Skeletal muscle cell (primary cell): ENCODE results near the gene BACH1.
"Not testable (repeated sequence)": the region's sequence is repeated elsewhere in the genome, so short reads cannot be mapped to it uniquely, and the experiment has no call there.

ENCODE experiments used
- DNase-seq: peaks from one replicate; pipeline ENCODE4 v3.0.0-alpha.2; 2010; ENCODE audit warnings: low read depth
- H3K4me3 ChIP-seq: 2 replicates; pipeline ENCODE4 v1.5.1; 2011; ENCODE audit warnings: low read depth, mild to moderate bottlenecking, control low read depth, low read length, moderate library complexity

Gene BACH1

GRCh38 chr21:29334717-29335428 lies 36.2 kb downstream of the BACH1 start:
- no peak overlapping the region for H3K4me3 ChIP-seq
- DNase-seq = peak; percentile 73

- DNase-seq = no peak
- H3K4me3 ChIP-seq = no peak overlapping the region
These were observed 37.0 kb downstream of the BACH1 start for GRCh38 chr21:29335720-29336119.

GRCh38 chr21:29338256-29338655 lies 39.5 kb downstream of the BACH1 start:
- DNase-seq = no peak

GRCh38 chr21:29340228-29340627 lies 41.5 kb downstream of the BACH1 start:
- H3K4me3 ChIP-seq = no peak overlapping the region
- no peak for DNase-seq

More at GRCh38 chr21:29338256-29338655, 39.5 kb downstream of the BACH1 start:
- H3K4me3 ChIP-seq = no peak overlapping the region

- H3K4me3 ChIP-seq = no peak overlapping the region
- peak; percentile 99 for DNase-seq
These were observed 43.7 kb downstream of the BACH1 start for GRCh38 chr21:29342363-29342957.

GRCh38 chr21:29343519-29343918 lies 44.8 kb downstream of the BACH1 start:
- no peak for DNase-seq
- H3K4me3 ChIP-seq = no peak overlapping the region

- H3K4me3 ChIP-seq = no peak overlapping the region
- no peak for DNase-seq
These were observed 47.6 kb downstream of the BACH1 start for GRCh38 chr21:29346281-29346680.

- H3K4me3 ChIP-seq = no peak overlapping the region
- no peak for DNase-seq
These were observed 48.0 kb downstream of the BACH1 start for GRCh38 chr21:29346771-29347170.

- DNase-seq = no peak
- H3K4me3 ChIP-seq = no peak overlapping the region
These were observed 48.6 kb downstream of the BACH1 start for GRCh38 chr21:29347274-29347681.

GRCh38 chr21:29349702-29350101 lies 51.0 kb downstream of the BACH1 start:
- no peak overlapping the region for H3K4me3 ChIP-seq
- DNase-seq = no peak

GRCh38 chr21:29350246-29350779 lies 51.6 kb downstream of the BACH1 start:
- no peak for DNase-seq

GRCh38 chr21:29351691-29352090 lies 53.0 kb downstream of the BACH1 start:
- no peak for DNase-seq
- H3K4me3 ChIP-seq = no peak overlapping the region

More at GRCh38 chr21:29350246-29350779, 51.6 kb downstream of the BACH1 start:
- no peak overlapping the region for H3K4me3 ChIP-seq

GRCh38 chr21:29355043-29355710 lies 56.5 kb downstream of the BACH1 start:
- not testable (repeated sequence) for DNase-seq, H3K4me3 ChIP-seq

- not testable (repeated sequence) for DNase-seq, H3K4me3 ChIP-seq
These were observed 57.6 kb downstream of the BACH1 start for GRCh38 chr21:29356291-29356690.

GRCh38 chr21:29356810-29357209 lies 58.1 kb downstream of the BACH1 start:
- DNase-seq, H3K4me3 ChIP-seq: not testable (repeated sequence)

- H3K4me3 ChIP-seq = no peak overlapping the region
- no peak for DNase-seq
These were observed 61.0 kb downstream of the BACH1 start for GRCh38 chr21:29359718-29360117.

- DNase-seq = no peak
These were observed 62.4 kb downstream of the BACH1 start for GRCh38 chr21:29360799-29361765.

GRCh38 chr21:29362758-29363157 lies 64.0 kb downstream of the BACH1 start:
- H3K4me3 ChIP-seq = no peak overlapping the region

More at GRCh38 chr21:29360799-29361765, 62.4 kb downstream of the BACH1 start:
- H3K4me3 ChIP-seq = no peak overlapping the region

GRCh38 chr21:29365661-29366265 lies 67.0 kb downstream of the BACH1 start:
- no peak overlapping the region for H3K4me3 ChIP-seq
- DNase-seq = no peak

More at GRCh38 chr21:29362758-29363157, 64.0 kb downstream of the BACH1 start:
- DNase-seq = no peak
